Activated CD8-positive, alpha-beta memory T cell treated with anti-CD3 and anti-CD28 coated beads for 4 hours (primary cell): ENCODE data around the gene GRN.
"Not testable (repeated sequence)": the region's sequence is repeated elsewhere in the genome, so short reads cannot be mapped to it uniquely, and the experiment has no call there.

Experiments
- DNase-seq, 2 donors: peaks; one replicate each; pipeline ENCODE4 v3.0.0-alpha.2; 2020; ENCODE audit warnings: low read depth in 2 of 2

Gene GRN

DNA sequence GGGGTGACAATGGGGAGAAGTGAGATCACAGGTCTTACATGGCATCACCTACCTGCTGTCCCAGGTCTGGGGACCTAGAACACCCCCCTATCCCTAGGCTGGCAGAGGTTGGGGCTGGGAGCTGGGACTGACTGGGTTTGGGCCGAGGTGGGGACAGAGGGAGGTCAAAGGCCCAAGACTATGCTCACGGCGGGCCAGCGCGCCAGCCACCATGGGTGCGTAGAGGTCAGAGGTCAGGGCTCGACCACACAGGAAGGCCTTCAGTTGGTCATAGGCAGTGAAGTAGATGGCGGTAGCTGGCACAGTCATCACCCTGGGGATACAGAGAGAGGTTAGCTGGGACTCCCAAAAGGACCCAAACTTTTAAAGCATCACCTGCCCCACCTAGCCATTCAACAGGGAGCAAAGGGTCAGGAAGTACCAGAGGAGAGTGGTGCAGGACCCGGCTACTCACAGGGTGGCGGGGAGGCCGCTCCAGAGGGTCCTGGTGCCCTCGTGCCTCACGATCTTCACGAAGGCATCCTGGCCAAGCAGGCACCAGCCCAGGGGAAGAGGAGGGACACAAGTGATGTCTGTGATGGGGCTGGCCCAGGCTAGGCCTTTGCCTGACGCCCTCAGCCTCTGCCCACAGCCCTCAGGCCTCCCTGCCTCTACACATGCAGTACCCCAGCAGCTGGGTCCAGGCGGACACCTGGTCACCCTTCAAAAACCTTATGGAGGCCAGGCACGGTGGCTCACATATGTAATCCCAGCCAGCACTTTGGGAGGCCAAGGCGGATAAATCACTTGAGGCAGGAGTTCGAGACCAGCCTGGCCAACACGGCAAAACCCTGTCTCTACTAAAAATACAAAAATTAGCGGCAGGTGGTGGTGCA lies 23.6 kb upstream of the GRN start:
- no peak for DNase-seq

DNA sequence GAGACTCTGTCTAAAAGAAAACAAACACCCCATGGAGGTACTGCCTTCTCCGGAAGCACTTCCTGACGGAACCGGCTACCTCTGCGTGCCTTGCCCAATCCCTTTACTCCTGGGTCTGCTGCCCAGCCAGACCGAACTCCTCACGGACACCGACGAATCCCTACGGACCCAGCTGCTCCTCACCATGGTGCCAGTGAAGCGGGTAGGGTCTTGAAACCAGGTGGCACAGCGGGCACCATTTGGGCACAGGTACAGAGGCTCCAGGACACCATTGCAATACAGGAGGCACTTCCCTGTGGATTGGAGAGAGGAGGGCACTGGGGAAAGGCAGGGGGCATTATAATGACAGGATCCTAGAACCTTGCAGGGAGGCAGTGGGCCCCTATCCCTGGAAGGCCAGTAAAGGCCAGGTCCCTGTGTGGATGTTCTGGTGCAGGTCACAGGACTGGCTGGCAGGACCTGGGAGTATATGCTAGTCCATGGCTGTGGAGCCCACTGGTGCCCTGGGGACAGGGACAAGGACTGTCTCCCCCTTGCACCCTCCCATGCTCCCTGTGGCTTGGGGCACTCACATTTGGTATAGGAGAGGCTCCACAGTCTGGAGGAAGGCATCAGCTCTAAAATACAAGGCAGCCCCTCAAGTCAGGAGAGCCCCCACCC lies 22.7 kb upstream of the GRN start:
- no peak for DNase-seq

DNA sequence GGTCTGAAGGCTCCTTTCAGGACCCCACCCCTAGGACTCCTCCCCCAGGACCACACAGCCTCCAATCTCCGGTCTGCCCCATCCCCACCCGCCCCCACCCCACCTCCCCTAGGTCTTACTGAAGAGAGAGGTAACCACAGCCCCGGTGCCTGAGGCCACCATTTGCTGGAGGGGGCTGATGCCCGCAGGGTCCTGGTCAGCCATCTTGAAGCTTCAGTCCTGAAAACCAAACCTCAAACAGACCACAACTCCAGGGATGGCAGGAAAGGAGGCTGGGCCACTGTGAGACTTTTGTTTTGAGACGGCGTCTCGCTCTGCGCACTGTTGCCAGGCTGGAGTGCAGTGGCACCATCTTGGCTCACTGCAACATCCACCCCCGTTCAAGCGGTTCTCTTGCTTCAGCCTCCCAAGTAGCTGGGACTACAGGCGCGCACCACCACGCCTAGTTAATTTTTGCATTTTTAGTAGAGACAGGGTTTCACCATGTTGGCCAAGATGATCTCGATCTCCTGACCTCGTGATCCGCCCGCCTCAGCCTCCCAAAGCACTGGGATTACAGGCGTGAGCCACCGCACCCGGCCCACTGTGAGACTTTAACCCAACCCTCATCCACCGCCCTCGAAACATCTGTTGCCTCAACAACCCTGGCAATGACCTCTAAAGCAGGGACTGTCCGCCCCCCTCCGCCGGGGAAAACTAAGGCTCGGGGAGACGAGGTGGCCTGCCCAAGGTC lies 21.6 kb upstream of the GRN start:
- no peak for DNase-seq

DNA sequence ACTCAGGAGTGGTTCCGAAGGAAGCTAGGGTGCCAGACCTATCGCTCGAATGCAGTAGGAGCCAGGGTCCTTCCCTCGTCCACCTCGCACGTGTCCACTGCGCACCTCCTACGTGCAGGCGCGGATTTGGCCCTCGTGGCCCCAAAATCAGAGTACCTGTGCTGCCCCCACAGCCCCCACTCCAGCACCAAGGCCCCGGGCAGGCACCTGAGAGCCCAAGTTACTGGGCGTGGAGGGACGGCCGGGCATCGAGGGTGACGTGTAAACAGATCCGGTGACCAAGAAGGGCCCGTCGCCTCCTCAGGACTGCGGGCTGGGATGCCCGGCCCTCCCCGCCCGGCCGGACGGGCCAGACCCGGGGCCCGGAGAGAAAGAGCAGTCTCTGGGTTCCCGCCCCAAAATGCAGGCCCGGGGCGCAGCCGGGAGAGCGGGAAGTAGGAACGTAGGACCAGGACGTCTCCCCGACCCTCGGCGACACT lies 21.0 kb upstream of the GRN start:
- no peak for DNase-seq

DNA sequence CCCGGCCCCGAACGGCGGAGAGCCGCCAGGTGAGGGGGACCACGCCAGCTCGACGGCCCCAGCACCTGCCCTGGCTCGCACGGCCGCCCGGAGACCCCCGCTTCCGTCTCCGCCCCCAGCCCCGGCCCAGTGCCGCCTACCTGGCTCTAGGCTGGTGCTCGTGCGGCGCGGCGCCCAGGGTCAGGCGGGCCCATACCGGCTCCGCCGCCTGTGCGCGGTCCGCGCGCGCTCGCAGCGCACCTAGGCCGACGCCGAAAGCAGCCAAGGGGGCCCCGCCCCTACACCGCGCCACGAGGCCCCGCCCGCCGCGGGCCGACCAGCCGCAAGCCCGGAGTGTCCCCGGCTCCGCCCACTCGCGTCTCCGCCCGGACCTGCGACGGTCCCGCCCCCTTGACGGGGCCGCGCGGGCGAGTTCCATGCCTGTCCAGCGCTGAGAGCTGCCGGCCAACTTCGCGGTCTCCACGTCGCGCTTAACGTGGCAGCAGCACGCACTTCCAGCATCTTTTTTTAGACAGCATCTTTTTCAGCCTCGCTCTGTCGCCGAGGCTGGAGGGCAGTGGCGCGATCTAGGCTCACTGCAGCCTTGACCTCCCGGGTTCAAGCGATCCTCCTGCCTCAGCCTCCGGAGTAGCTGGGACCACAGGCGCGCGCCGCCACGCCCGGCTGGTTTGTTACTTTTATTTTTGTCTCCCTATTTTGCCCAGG lies 20.4 kb upstream of the GRN start, which contains the start of gene SLC25A39:
Gene SLC25A39, minus strand, starts transcription at position 253 of the 705 bp plus-strand sequence. CDS start 1,261 bp downstream, outside the sequence.
- DNase-seq = peak; percentile 87 to 90

DNA sequence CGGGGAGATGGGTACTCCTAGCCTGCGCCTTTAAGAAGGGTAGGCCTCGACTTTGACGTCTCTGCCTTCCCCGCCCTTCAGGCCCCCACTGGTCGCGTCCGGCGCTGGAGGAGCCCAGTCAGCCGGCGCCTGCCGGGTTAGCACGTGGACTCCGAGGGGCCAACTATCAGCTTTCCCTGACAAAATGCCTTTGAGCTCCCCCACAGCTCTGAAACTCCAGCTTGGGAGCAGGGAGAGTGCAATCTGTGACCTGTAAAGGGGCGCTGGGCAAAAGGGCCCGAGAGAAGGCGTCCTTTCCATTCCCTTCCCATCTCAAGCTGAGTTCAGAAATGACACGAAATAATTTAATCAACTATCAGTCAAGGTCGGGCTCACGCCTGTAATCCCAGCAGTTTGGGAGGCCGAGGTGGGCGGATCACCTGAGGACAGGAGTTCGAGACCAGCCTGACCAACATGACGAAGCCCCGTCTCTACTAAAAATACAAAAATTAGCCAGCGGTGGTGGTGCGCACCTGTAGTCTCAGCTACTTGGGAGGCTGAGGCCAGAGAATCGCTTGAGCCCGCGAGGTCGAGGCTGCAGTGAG lies 18.1 kb upstream of the GRN start:
- peak; percentile 90 to 94 for DNase-seq

DNA sequence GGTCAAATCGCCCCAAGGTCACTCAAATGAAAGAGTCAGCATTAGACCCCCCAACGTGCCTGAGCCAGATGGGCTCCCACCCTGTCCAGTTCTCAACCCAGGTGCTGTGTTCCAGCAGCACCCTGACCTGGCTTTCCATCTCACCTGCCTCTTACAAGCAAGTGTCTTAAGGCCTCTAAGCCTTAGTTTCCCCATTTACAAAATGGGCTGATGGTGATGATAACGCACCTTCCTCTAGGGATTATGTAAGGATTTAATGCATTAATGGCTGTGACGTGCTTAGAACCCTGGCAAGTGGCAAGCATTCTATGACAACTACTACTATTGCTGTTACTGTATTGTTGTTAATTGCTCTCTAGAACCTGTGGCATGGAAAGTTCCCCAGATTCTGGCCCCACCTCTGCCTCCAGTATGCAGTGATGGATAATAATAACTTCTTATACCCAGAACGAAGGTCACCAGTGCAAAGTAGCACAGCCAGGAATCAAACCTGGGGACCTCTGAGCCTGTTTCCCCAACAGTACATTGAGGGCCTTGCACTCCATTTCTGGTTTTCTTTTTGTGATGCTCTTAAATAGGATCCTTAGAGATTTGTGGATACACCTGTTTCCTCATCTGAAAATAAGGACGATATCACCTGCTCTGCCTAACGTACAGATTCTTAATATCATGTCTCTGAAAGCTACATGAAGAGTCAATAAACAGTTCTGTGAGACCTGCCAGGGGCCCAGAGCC lies 17.2 kb upstream of the GRN start:
- DNase-seq = no peak

DNA sequence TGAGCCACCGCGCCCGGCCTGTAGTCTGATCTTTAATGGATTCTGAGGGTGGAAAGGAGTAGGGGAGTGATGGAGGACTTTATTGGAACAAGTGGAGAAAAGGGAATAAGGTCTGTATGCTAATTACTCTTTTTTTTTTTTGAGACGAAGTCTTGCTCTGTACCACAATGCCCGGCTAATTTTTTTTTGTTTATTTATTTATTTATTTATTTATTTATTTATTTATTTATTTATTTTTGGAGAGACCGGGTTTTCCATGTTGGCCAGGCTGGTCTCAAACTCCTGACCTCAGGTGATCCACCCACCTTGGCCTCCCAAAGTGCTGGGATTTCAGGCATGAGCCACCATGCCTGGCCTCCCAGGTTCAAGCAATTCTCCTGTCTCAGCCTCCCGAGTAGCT lies 15.6 kb upstream of the GRN start:
- DNase-seq = not testable (repeated sequence)

DNA sequence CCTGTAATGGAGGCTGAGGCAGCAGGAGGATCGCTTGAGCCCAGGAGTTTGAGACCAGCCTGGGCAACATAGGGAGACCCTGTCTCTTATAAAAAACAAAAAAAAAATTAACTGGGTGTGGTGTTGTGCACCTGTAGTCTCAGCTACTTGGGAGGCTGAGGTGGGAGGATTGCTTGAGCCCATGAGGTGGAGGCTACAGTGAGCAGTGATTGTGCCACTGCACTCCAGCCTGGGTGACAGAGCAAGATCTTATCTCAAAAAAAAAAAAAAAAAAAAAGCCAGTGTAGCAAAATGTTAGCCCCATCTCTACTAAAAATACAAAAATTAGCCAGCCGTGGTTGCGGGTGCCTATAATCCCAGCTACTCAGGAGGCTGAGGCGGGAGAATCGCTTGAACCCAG lies 14.8 kb upstream of the GRN start:
- DNase-seq = not testable (repeated sequence)

DNA sequence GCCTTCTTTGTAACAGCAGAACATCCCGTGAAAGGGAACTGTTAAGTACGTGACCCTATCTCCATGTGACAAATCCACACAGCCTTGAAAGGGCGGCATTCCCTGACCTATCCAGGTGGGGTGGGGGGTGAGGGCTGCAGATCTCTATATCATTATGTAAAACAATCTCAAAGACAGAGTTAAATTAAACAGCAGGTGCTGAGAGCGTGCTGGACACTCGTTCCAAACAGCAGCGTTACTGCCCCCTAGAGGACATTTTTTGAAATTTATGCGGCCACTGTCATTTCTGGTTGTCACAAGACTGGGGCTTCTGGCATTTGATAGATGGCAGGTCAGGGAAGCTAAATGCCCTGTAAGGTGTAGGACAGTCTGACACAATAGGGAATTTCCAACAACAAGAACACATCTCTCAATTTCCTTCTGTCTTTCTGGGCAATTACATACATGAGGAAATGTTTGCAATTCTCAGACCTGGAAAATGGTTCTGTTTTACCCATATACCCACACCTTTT lies 13.8 kb upstream of the GRN start:
- DNase-seq = peak in 1 of 2 donors; percentile 58

DNA sequence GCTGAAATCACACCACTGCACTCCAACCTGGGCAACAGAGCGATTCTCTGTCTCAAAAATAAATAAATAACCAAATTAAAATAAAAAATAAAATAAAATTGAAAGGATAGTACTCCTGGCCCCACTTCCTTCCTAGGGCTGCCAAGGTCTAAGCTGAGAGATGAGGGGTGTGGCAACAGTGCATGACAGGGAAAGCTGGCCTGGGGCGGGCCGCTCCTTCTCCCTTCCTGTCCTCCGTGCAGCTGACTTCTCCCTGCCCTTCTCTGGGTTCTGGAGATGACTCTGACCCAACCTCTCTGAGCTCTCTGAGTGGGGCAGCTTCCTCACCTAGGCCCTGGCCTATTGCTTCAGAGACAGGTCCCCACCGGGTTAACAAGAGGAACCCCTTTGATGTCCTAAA lies 11.7 kb upstream of the GRN start:
- no peak for DNase-seq

DNA sequence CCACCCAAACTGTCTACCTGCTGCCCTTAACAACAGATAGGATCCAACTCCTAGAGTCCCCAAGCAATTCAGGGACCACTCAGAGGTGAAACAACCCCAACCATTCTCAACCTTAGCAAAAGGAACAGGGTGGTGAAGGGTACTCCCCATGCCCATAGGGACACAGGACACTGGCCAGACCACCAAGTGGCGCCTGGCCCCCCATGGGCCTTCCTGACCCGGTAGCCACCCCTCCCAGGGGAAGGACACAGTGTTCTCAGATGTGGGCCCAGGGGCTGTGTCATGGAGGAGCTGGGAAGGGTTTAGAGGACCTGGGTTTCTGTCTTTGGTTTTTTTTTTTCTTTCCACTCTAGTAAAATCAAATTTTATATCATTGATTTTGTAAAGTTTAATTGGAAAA lies 10.8 kb upstream of the GRN start:
- DNase-seq = no peak

DNA sequence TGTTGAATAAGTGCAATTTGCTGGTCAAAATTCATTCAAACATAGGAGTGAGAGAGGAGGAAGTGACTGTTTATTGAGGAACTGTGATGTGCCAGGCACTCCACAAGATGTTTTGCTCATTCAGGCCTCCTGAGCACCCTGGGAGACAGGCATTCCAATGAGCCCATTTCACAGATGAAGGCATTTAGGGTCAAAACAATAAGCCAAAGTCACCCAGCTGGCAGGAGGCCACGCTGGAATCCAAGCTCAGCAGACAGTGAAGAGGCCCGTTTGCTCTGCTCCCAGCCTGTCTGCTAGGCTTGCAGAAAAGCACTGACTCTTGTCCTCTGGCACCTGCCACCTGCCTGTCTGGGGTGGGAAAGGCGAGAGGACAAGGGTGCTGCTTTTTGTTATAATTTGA lies 10.4 kb upstream of the GRN start:
- DNase-seq = no peak

DNA sequence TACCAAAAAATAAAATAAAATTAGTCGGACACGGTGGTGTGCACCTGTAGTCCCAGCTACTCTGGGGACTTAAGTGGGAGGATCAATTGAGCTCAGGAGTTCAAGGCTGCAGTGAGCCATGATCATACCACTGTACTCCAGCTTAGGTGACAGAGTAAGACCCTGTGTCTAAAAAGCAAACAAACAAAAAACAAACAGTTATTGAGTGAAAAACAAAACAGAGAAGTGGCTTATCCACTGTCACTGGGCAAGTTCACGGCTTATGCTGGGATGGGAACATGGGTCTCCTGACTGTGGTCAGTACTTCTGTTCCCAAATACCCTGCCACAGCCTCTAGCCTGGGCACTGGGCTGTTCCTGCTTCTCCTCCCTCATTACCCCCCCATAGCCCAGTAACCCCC lies 9.5 kb upstream of the GRN start:
- DNase-seq = no peak

DNA sequence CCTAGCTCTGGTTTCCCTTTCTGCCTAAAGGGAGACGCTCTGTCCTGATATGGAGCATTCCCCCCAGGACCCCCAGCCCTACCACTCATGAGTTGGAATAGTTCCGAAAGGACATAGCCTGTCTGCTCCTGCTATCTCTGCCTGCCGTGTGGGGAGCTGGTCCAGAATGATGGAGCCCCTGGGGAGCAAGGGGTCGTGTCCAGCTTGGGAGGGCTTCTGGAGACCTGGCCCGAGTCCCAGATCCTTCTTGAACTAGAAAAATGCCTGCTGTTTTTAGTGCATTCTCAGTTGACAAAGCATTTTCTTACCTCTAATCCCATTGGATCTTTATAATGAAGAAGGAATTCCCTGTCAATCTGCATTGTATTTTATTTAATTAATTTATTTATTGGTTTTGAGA lies 9.1 kb upstream of the GRN start:
- DNase-seq = no peak

DNA sequence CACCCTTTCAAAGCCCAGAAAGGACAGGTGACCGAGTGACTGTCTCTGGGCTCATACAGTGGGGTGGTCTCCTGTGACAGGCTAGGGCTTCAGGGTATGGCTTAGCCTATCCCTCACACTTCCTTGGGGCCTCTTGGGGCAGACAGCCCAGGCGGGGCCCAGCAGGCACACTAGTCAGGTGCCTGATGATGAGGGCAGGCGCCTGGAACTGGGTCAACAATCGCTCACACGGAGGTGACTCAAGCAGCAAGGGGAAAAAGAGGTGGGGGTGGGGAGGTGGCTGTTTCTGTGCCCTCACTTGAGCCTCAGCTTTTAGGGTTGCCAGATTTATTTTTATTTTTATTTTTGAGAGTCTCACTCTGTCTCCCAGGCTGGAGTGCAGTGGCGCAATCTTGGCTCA lies 6.4 kb upstream of the GRN start:
- no peak for DNase-seq

DNA sequence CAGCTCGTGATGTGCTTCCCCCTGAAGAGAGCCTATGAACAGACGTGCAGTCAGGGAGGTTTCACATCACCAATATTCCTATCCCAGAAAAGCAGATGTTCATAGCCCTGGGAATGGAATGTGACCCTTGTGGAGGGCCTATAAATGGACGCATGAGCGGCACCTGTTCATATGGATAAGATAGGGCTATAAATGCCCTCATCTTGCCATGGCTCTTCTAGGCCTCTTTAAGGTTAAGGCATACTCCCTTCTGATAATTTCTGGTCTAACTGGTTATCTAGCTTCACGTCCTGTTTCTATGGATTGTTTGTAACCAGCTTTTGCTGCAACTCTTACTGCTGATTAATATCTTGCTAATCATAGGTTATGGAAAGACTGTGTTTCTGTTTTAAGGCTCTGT lies 4.5 kb upstream of the GRN start:
- DNase-seq = not testable (repeated sequence)

DNA sequence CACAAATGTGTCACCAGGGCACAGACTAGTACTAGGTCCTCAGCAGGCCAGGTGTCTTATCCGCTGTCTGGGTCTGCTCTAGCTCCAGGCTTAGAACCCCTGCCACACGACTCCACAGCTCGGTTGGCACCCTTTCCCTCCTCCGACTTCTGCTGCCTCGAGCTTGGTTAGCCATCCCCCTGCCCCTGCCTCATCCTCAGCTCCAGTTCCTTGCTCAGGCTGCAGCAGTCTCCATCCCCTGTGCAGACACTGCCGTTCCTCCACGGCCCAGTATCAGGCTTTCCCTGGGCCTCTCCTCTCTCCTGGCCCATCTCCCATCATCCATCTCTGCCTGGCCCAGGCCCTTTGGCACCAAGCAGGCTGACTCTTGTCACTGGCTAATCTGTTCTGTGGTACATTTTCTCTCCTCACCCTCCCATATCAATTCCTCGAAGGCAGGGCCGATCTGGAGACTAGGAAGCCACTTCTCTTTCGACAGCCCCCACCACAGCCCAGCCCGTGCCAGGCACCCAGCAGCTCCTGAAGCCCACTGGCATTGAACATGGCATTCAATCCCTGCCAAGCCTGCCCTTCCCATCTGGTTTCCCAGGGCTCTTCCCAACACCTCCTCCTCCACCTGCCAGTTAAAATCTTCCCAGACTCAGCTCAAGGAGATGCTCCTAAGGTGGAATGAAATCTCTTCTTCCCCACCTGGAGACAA lies 1.4 kb upstream of the GRN start:
- DNase-seq = no peak

DNA sequence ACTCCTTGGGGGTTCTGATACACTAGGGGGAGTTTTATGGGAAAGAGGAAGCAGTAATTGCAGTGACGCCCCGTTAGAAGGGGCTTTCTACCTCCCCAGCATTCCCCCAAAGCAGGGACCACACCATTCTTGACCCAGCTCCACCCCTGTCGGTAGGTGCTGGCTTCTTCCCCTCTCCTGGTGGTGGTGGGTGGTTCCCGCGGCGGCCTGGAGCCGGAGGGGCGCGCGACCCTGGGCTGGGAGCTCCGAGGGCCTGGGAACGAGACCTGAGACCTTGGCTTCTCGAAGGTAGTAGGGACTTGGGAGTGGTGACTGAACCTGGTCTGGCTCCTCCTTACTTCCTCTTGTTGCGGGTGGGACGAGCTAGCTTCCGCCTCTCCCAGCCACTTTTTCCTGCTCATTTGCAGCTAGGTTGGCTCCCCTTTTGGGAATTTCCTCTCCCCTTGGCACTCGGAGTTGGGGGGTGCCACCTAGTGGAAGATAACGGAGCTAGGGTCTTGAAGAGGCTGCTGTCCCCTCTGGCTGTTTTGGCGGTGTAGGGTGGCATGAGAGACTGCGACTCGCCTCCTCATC lies 438 bp downstream of the GRN start:
- no peak for DNase-seq
